ENCODE measurements around the gene BCAS1. TPM values are rescaled to one million over a fixed set of nuclear protein-coding genes. Genes with fewer than 3 reads are reported as not detected.
A peak's percentile ranks its signal among the peaks of the same experiment; 100 is the strongest.

The BCAS1 gene
- total RNA-seq, 1 donor from 2014 or later, result 1.8 TPM

DNA sequence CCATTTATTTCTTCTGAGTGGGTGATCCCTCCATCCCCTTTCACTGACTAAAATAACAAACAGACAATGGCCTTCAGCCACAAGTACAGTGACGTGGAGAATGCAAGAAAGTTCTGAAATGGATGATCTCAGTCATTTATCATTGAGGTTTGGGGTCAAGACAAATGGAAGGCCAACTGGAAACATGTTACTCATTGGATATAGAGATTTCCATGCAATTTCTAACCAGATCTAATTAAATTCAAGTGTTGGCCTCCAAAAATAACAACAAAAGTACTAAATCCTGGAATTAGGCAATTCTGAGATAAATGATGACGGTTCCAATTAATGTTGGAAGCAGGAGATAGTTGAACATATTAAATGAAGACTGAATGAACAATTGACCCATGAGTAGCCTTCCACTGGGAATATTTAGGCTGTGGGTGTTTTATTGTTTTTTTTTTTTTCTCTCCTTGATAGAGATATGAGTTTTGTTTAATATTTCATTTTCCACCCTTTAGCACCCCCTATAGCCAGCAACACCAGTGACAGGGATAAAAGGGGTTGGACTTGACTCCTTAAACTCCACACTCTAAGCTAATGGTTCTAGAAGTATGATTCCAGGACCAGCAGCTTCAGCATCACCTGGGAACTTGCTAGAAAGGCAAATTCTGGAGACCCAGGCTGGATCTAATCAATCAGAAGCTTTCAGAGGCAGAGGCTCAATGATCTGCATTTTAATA is 112.8 kb downstream of the BCAS1 start:
- no peak for ATAC-seq

- peak; percentile 72 for ATAC-seq
These were observed 114.2 kb downstream of the BCAS1 start for GRCh38 chr20:53956013-53956715.

DNA sequence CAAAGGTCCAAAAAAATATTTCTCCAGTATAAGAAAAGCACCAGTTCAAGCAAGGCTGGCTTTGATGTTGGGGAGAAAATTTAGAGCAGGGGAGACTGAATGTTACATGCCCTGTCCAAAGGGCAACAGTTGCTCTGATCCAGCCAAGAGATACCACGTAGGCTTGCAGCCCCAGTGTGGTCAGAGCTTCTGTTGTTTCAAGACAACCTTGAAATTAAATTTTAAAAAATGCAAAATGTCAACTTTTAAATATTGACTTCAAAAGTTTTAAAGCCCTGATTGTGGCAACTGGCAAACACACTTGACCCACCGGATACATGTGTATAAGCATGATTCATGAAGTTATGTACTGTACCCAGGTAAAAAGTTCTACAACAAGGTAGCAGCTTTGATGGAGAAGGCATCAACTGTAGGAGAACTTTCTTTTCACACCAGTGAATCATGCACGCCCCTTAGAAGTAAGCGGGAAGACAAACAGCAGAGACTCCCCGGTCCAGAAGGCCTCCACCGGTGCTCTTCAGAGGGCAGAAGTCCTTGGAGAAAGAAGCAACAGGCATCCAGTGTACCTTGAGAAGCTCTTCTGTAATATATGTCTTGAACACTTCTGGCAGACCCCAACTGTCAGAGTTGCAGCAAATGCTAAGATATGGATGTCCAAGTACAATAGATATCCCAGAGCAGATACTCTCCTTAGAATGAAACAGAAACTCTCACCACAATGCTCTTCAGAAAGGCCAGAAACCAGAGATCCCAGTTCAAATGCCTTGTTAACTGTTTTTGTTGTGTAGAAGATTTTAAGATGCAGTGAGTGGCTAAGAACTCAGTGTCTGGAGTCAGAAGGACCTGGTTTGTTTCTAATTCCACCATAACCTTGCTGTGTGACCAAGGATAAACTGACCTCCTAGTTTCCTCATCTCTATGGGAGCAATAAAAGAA is 115.4 kb downstream of the BCAS1 start:
- ATAC-seq, result no peak

DNA sequence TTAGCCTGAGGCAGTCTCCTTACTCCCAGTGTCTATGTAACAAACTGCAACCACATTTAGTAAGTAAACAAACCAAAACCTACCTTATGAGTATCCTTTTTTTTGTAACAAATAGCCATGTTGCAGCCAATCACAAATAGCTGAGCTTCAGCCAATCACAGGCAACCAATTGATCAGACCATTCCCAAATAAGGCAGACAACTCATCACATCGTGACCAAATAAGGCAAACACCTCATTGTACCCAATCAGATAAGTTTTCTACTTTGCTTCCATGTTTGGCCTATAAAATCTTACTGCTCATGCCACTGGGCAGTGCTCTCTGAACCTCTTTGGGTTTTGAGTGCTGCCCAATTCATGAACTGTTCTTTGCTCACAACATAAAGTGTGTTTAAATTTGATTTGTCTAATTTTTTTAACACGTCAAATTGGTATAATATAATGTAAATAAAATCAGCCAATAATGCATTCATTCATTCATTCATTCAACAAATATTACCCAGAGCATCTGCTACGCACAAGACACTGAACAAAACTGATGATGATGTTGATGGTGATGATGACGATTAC is 117.8 kb downstream of the BCAS1 start:
- ATAC-seq, result no peak

- no peak for ATAC-seq
These were observed 119.8 kb downstream of the BCAS1 start for GRCh38 chr20:53950578-53950977.

DNA sequence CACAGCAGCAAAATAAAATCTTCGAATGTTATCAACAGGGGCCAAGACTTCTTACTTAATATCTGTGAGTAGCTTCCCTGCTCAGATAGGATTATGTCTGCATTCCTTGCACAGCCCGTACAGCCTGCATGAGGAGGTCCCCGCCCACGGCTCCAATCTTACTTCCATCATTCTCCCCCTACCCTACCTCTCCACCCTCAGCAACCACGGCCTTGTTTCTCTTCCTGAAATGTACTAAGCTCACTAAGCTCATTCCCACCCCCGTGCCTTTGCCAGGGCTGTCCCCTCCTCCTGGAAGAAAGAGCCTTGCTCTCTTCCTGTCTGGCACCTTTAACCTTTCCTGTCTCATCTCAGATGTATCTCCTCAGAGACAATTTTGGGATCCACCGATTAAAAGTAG is 120.4 kb downstream of the BCAS1 start:
- no peak for ATAC-seq

DNA sequence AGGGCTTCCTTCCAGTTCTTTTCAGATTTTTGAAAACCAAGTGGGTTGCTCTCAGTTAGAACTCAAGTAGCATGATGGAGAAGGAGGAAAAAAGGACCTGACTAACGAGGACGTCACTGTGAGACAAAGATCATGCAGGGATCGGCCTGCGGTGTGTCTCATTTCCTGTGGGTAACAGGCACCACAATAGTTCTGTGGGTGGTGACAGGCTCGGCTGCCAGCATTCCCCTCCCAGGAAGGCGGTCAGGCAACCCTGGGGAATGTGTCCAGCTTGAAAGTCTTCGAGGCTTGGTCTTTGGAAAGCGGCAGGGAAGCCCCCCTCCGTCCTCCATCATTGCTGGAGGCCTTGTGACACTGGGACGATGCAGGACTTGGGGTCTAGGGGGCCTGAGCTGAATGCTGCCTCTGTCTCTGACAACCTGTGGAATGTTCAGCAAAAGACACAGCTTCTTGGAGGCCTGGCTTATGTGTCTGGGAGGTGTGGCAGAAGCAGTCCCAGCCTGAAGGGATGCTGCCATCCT is 121.0 kb downstream of the BCAS1 start:
- ATAC-seq, result peak; percentile 88

GRCh38 chr20:53948383-53949318 is 121.7 kb downstream of the BCAS1 start:
- peak; percentile 7 for ATAC-seq

GRCh38 chr20:53947501-53948195 is 122.7 kb downstream of the BCAS1 start:
- no peak for ATAC-seq

GRCh38 chr20:53946106-53946505 is 124.3 kb downstream of the BCAS1 start:
- ATAC-seq, result no peak

DNA sequence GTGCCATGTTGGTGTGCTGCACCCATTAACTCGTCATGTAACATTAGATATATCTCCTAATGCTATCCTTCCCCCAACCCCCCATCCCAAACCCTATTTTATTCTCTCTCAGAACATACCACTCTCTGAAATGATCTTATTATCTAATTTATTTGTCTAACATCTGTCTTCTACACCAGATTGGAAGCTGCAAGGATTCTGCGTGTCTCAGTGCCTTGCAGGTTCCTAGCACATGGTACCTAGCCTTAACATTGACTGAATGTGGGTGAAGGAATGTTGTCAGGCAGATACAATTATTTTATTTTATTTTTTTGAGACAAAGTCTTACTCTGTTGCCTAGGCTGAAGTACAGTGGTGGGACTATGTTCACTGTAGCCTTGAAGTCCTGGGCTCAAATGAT is 124.9 kb downstream of the BCAS1 start:
- ATAC-seq, result no peak

DNA sequence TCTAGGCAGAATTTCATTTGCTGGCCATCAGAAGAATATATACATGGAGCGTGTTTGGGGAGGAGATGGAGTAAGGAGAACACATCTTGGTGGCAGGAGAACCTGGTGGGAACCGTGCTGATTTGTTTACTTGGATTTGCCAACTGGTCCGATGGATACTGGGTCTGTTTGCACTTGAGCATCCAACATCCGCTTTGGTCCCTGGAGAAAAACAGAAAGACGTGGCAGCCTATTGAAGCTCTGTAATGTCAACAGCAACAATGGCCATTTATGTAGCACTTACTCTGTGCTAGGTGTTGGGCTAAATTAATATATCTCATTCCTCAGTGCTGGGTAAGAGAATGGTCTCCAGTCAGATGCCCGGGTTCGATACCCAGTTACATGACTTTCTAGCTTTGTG is 125.6 kb downstream of the BCAS1 start:
- ATAC-seq, result no peak

GRCh38 chr20:53943522-53944291 is 126.7 kb downstream of the BCAS1 start:
- no peak for ATAC-seq

DNA sequence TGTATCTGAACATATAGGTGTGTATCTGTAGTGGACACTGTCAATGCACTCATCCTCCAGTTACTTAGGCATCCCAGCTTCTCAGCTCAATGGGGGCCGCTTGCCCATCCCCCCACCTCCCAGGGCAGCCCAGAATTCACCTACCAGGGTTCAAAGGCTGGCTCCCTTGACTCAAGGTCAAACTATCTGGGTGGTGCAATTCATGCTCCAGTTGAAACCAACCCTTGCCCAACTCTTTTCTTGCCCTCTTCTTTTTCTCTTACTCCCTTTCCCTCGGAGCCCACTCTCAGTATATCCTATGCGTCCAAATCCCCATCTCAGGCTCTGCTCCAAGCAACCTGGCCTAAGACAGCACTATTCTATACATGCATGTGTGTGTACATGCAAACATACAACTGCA is 127.4 kb downstream of the BCAS1 start:
- no peak for ATAC-seq

DNA sequence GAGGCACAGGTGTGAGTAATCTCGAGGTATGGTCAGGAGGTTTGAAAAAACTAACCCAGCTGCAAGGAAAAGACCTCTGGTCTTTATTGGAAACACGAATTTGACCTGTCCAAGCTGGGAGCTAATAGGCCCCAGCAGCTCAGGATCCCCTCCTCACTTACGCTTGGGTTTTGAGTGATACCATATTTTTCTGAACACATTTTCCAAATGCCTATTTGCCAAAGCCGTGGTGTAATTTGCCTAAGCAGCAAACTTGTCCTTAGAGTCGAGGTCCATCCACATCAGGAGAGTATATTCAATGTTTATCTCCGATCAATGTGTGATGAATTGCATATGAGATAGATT is 128.0 kb downstream of the BCAS1 start:
- no peak for ATAC-seq

DNA sequence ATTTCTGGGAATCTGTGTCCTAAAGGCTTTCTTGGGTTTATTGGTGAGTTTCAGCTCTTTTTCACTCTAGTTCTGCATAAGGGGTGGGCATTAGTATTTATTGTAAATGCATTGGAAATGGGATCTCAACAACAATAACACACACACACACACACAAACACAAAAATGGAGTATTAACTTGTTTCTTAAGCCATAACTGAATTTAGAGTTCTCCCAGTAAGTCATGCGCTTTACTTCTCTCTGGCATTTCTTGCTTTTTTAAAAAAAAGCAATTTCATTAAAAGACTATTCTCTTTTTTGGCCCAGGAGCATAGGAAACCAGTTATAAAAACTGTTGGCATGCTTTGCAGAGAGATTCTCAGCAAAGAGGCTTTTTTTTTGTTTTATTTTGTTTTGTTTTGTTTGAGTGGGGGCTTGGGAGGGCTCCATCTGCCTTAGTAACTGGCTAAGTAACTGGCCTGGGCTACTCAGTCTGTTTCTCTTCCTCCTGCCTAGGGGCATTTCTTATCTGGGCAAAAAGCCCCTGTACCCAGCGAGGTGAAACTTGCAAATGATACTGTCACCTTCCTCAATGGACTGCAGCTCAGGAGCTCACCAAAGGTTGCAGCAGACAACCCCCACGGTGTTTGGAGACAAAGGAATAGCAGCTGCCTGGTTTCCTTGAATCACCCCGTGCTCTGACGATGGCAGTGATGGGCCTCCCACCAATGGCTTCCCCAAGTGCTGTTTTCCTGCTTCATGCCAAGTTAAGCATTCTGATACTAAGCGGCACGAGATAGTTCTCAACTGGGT is 128.5 kb downstream of the BCAS1 start:
- ATAC-seq, result no peak

DNA sequence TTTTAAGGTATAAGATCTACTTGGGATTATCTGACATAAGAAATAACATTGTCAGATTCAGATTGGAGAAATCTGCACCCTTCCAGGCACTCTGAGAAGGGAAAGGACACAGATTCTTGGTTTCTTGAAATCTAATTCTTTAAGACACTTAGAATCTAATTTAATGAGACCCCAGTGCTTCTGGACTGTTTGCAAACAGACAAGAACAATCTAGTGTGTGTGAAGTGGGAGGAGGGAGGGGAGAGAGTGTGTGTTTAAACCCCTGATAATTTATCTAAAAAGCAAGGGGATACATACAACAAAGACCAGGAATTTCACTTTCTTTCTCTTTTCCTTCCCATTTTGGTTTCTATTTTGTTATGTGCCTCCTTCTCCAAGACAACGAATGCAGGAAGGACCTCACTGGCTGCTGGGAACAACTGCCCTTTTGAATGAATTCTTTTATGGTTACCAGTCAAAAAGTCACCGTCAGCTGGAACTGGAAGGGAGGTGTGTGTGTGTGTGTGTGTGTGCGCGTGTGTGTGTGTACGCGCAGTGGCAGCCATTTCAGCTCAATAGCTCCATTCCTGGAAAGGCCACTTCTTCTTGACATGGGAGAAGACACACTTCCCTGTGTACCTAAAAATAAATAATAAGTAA is 129.4 kb downstream of the BCAS1 start:
- no peak for ATAC-seq

GRCh38 chr20:53940360-53940702 is 130.1 kb downstream of the BCAS1 start:
- ATAC-seq, result no peak
